Kidney epithelial cell (primary cell): ENCODE data around the gene TEX261. TPM values are rescaled to one million over a fixed set of nuclear protein-coding genes. Genes with fewer than 3 reads are reported as not detected.

Source experiments
- DNase-seq: peaks from one replicate; pipeline ENCODE4 v3.0.0-alpha.2; 2010; ENCODE audit warnings: low read depth
- H3K27me3 ChIP-seq: 2 replicates; pipeline ENCODE4 v1.6.0; 2011; ENCODE audit warnings: low read length; ENCODE audit not compliant: control insufficient read depth, insufficient read depth
- H3K36me3 ChIP-seq: 2 replicates; pipeline ENCODE4 v1.5.1; 2011; ENCODE audit warnings: low read length; ENCODE audit not compliant: control insufficient read depth, insufficient read depth
- H3K4me3 ChIP-seq: 2 replicates; pipeline ENCODE4 v1.5.1; 2011; ENCODE audit warnings: low read depth, mild to moderate bottlenecking, control low read depth, low read length
- CTCF ChIP-seq: IDR thresholded peaks from 2 replicates; pipeline ENCODE4 v1.5.1; 2011; ENCODE audit warnings: mild to moderate bottlenecking, moderate library complexity, low read length, control low read depth, inconsistent platforms; ENCODE audit not compliant: insufficient read depth, poor library complexity, severe bottlenecking
- total RNA-seq: library from RNA; depleted of rRNA; stranded (reverse); fragments of >200 nt; gene quantifications from 2 replicates; pipeline ENCODE4 v1.2.3, GENCODE V29; 2015

Gene TEX261
- total RNA-seq, 1 donor from 2014 or later, result 45.2 TPM

GRCh38 chr2:70988151-70988550 lies 6.5 kb downstream of the TEX261 start:
- Histone ChIP-seq H3K4me3 (no peak overlapping the region), H3K36me3 (peaks cover 2% of the 10 kb centered on the region), H3K27me3 (no peaks in the 10 kb centered on the region)
- no peak for DNase-seq
- TF ChIP-seq CTCF, result no peak

- Histone ChIP-seq H3K27me3 (no peaks in the 10 kb centered on the region), H3K36me3 (peaks cover 2% of the 10 kb centered on the region), H3K4me3 (no peak overlapping the region)
- TF ChIP-seq CTCF, result no peak
- DNase-seq, result no peak
Observed at GRCh38 chr2:70987386-70987785, 7.3 kb downstream of the TEX261 start.

GRCh38 chr2:70986499-70987189 lies 8.0 kb downstream of the TEX261 start:
- Histone ChIP-seq H3K4me3 (no peak overlapping the region), H3K36me3 (peaks cover under 1% of the 10 kb centered on the region), H3K27me3 (no peaks in the 10 kb centered on the region)
- DNase-seq, result no peak
- TF ChIP-seq CTCF, result no peak

- no peaks in the 10 kb centered on the region for H3K36me3 ChIP-seq
- no peak overlapping the region for H3K4me3 ChIP-seq
- H3K27me3 ChIP-seq, result no peaks in the 10 kb centered on the region
- DNase-seq, result no peak
- TF ChIP-seq CTCF, result no peak
Observed at GRCh38 chr2:70985956-70986355, 8.7 kb downstream of the TEX261 start.

GRCh38 chr2:70985283-70985688 lies 9.4 kb downstream of the TEX261 start:
- TF ChIP-seq CTCF, result no peak
- no peak overlapping the region for H3K4me3 ChIP-seq
- no peaks in the 10 kb centered on the region for H3K27me3 ChIP-seq
- no peak for DNase-seq
- H3K36me3 ChIP-seq, result no peaks in the 10 kb centered on the region
